NCI-H748 (cell line): Measurements from ENCODE around the gene LMX1A.

Source experiments
- DNase-seq: peaks from one replicate; lab custom pipeline; 2025; ENCODE audit not compliant: unreplicated experiment; lab: John Stamatoyannopoulos, UW

The LMX1A gene

DNA sequence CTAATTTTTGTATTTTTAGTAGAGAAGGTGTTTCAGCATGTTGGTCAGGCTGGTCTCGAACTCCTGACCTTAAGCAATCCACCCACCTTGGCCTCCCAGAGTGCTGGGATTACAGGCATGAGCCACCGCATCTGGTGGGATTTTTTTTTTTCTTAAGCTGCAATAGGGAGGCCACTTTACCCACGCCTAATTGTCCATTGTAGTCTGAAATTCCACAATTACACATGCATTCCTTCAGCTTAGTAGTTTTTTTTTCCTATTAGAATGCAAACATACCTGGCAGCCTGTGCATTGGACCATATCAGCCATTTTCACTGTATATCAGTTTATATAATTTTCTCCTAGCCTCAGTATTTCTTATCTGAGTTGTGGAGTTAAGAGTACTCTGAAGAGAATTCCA, 186.8 kb downstream of the LMX1A start:
- DNase-seq: no peak

DNA sequence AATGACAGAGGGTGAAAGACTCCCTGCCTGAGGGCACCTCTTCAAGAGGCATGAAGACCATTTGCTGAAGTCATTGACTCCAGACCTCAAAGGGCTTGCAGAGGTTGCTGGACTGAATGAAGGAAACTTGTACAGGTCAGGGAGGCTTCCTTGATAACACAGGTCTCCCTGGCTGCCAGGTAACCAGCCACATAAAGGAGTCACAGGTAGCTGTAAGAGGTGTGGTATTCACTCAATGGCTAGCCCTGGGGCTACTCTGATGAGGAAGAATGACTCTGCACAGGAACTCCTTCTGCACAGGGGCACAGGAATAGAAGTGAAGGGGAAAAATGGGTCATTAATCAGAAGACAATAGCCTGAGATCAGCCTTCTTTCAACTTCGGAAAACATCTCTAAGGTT, 187.5 kb downstream of the LMX1A start:
- no peak for DNase-seq

- DNase-seq: no peak
Observed at GRCh38 chr1:165168467-165168866, 188.0 kb downstream of the LMX1A start.

DNA sequence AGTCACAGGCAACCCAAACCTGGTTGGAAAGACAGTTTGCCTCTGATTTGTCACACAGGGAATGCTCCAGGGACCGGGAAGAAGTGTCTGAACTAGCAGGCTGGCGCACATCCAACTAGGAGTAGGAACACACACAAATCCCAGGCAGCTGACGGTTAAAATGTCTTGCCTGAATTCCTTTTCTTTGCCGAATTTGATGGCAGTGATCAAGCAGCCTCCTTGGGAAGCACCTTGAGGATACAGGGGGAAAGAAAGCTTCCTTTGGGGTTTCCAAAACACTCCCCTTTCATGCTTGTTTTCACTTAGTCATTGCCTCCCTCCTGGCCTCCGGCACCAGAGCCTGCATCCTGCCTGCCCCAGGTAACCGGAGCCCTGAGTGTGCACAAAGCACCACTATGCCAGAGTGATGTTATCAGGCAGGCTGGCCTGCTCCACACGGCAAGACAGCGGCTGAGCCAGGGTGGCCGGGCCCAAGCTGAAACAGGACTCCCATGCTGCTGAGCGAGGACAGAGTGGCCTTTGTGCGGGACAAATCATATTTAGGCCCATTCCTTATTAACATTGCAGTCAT, 193.8 kb downstream of the LMX1A start:
- DNase-seq: peak; percentile 24

GRCh38 chr1:165161130-165161529, 195.4 kb downstream of the LMX1A start:
- no peak for DNase-seq

DNA sequence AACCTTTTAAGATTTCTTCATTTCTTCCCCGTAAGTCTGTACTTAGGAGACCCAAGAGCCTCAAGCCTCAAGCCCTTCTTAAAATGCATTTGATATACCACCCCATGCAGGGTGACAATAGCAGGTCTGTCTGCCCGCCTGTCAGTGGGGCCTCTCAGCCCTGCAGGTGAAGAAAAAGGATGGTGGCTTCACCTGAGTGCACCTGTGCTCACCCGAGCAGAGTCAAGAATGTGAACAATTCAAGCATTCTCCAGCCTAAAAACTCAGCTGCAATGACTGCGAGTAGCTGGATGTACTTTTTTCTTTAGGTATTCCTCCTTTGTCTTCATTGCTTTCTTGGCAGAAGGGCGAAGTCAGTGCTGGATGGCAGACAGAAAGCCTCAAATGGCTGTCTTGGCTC, 203.3 kb downstream of the LMX1A start:
- no peak for DNase-seq

GRCh38 chr1:165152727-165153126, 203.8 kb downstream of the LMX1A start:
- DNase-seq: peak; percentile 50

GRCh38 chr1:165152109-165152508, 204.4 kb downstream of the LMX1A start:
- no peak for DNase-seq
